Measurements from ENCODE around the gene GPC4. TPM values are rescaled to one million over a fixed set of nuclear protein-coding genes. Genes with fewer than 3 reads are reported as not detected.

Gene GPC4
- total and polyA plus RNA-seq, 10 of the 15 experiments (the other 5 are each of a cell fraction or from before 2014, with no cell fraction given): 0.04 to 5.8 (median 0.13) TPM

DNA sequence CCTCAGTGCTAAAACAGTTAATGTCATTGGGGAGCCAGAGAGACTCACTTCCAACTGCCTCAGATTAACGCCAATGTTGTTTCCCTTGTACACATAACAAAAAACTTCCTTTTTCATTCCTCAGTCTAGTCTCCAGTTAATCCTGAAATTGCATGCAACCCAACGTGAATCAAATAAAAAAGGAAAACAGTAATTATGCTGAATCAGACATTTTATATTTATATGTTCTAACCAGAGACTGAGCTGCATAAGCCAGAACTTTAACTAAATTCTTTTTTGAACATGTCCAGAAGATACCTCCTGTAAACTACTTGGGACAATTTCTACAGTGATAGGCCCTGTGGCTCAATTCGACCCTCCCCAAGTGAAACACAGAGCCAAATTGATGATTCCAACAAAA lies 4.7 kb downstream of the GPC4 start (continued):
- no peak for TF ChIP-seq STAT3 (IDR thresholded peaks at IDR 0.05; ENCODE audit: low read depth, low read length)

DNA sequence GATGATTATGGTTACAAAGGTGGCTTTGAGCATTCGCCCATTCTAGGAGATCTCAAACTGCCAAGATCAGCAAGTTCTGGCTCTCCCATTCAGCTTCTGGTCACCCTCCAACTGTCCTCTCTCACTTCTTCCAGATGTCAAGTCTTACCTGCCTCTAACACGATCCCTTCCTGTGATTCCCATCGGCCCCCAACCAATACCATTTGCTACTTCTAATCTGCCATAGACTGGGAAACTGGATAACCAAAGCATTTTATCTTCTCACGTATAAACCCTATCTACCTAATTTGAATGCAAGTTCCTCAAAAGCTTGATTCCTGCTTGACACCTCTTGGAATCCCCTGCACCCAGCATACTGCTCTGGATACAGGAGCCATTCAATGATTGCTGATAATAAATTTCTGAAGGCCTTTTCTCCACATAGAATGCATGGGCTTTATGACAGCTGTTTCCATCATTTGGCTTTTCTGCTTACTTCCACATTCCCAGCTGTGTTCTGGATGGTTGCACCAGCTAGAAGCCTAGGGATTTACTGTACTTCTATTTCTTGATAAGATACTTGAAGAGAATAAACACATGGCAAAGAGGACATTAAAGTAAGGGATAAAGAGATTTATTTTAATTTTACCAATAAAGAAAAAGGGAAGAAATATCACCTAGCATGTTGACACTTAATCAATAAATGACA lies 9.6 kb downstream of the GPC4 start:
- DNase-seq (ENCODE audit: low read depth, low spot score): no peak
- TF ChIP-seq EZH2 (IDR thresholded peaks at IDR 0.05; ENCODE audit: borderline replicate concordance, control insufficient read depth, low read depth, low read length) (no peak), RB1 (IDR thresholded peaks at IDR 0.05; ENCODE audit: borderline replicate concordance) (no peak), RBBP5 (conservative IDR thresholded peaks at IDR 0.05) (no peak)
- Histone ChIP-seq H3K9me3 (replicated peaks; ENCODE audit: control insufficient read depth, insufficient read depth, low read length) (no peaks in the 10 kb centered on the region), H3K4me1 (ENCODE audit: control insufficient read depth, insufficient read depth, low read length) (no peaks in the 10 kb centered on the region), H3K36me3 (ENCODE audit: control insufficient read depth in 2 of 2, insufficient read depth in 2 of 2, low read length in 1 of 2) (no peaks in the 10 kb centered on the region), H3K4me3 (no peak overlapping the region), H3K4me2 (ENCODE audit: control insufficient read depth, insufficient read depth) (no peak overlapping the region), H3K27me3 (replicated peaks in 1 of 2; ENCODE audit: control insufficient read depth in 2 of 2, insufficient read depth in 2 of 2, low read length in 1 of 2) (no peaks in the 10 kb centered on the region), H2AFZ (ENCODE audit: control insufficient read depth, low read depth, low read length) (no peak overlapping the region), H3K27ac (ENCODE audit: control insufficient read depth, insufficient read depth) (no peak overlapping the region), H3K9ac (ENCODE audit: control insufficient read depth, insufficient read depth, low read length) (no peak overlapping the region), H4K20me1 (ENCODE audit: control insufficient read depth, insufficient read depth) (no peaks in the 10 kb centered on the region), H3K79me2 (ENCODE audit: control insufficient read depth, insufficient read depth, low read length) (no peaks in the 10 kb centered on the region)
- CTCF ChIA-PET: interaction anchor here (1.2 kb wide), 1 partner anchor 44 kb away, joined by 3 read pairs; no protein-coding TSS in a partner anchor
- in situ Hi-C loops (cut with MboI) (no loop called here), intact Hi-C loops (cut with micrococcal nuclease; ENCODE audit: unreplicated experiment) (no loop called here)
- no peak for FAIRE-seq
- no peak for ATAC-seq
- RAD21 ChIA-PET (ENCODE audit: unreplicated experiment): interaction anchor here (0.7 kb wide), 2 partner anchors 12 to 191 kb away, joined by 3 read pairs; no protein-coding TSS in a partner anchor
- SMC1A ChIA-PET (ENCODE audit: uncharacterized antibody, unreplicated experiment): interaction anchor here (1.5 kb wide), 1 partner anchor 24 kb away, joined by 5 read pairs; no protein-coding TSS in a partner anchor
- WGBS (ENCODE audit: insufficient coverage, insufficient replicate concordance, low lambda C conversion rate, missing lambda C conversion rate): 33% methylated on average over 4 of the region's 4 CpGs
- POLR2A ChIA-PET: interaction anchor here (0.6 to 1.7 kb wide), 5 partner anchors 8 to 1191 kb away, joined by 4 to 9 read pairs (median 4); no protein-coding TSS in a partner anchor
- no TSS peak for BruUV-seq (replicated peaks)

DNA sequence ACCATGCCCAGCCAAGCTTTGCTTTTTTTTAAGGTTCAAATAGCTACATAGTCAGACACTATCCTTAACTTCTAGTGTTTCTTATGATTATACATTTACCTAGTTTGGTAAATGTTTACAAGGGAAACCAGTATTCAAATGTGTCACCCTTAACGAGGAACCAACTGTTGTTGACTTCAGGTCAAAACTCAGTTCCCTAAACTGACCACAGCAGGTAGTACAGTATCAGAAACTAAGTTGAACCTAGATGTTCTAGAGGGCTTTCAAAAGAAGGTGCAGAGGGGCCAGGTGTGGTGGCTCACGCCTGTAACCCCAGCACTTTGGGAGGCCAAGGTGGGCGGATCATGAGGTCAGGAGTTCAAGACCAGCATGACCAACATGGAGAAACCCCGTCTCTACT lies 11.3 kb downstream of the GPC4 start:
- FAIRE-seq: no peak
- BruUV-seq (replicated peaks): no TSS peak
- TF ChIP-seq ZNF592 (IDR thresholded peaks at IDR 0.05): no peak
- no peak for TF ChIP-seq IKZF2 (IDR thresholded peaks at IDR 0.05)
- no peak for TF ChIP-seq ATF7 (IDR thresholded peaks at IDR 0.05; ENCODE audit: low read depth)
- TF ChIP-seq SPI1 (IDR thresholded peaks at IDR 0.05; ENCODE audit: borderline replicate concordance, insufficient read depth, low read depth, low read length): peak; percentile 27; the same call in 1 of the 2 replicates
- no peak for TF ChIP-seq SMARCA5 (IDR thresholded peaks at IDR 0.05)
- no peak for TF ChIP-seq NFIC (IDR thresholded peaks at IDR 0.05; ENCODE audit: low read depth, low read length)
- no peak for TF ChIP-seq PAX5 (IDR thresholded peaks at IDR 0.05; ENCODE audit: borderline replicate concordance, low read depth, low read length)
- TF ChIP-seq HDAC2 (IDR thresholded peaks at IDR 0.05): no peak

More for the DNA sequence above, 11.3 kb downstream of the GPC4 start:
- POLR2A ChIA-PET: interaction anchor here (0.6 to 1.7 kb wide), 3 partner anchors 9 to 60 kb away, joined by 3 to 5 read pairs (median 5); no protein-coding TSS in a partner anchor
- no peaks in the 10 kb centered on the region for H4K20me1 ChIP-seq (ENCODE audit: control insufficient read depth, insufficient read depth)
- 20% methylated on average over 4 of the region's 4 CpGs for WGBS (ENCODE audit: insufficient coverage, insufficient replicate concordance, low lambda C conversion rate, missing lambda C conversion rate)
- no peak overlapping the region for H3K27ac ChIP-seq (ENCODE audit: control insufficient read depth, insufficient read depth)
- H2AFZ ChIP-seq (ENCODE audit: control insufficient read depth, low read depth, low read length): no peak overlapping the region
- intact Hi-C loops (cut with micrococcal nuclease; ENCODE audit: unreplicated experiment) (no loop called here), in situ Hi-C loops (cut with MboI) (no loop called here)
- H3K4me2 ChIP-seq (ENCODE audit: control insufficient read depth, insufficient read depth): no peak overlapping the region
- H3K79me2 ChIP-seq (ENCODE audit: control insufficient read depth, insufficient read depth, low read length): no peaks in the 10 kb centered on the region
- H3K36me3 ChIP-seq (ENCODE audit: control insufficient read depth in 2 of 2, insufficient read depth in 2 of 2, low read length in 1 of 2): no peaks in the 10 kb centered on the region
- DNase-seq (ENCODE audit: low read depth, low spot score): no peak
- no peaks in the 10 kb centered on the region for H3K4me1 ChIP-seq (ENCODE audit: control insufficient read depth, insufficient read depth, low read length)
- SMC1A ChIA-PET (ENCODE audit: uncharacterized antibody, unreplicated experiment): interaction anchor here (0.9 to 2.1 kb wide), 9 partner anchors 9 to 69 kb away, joined by 3 to 8 read pairs (median 3); no protein-coding TSS in a partner anchor
- RAD21 ChIA-PET (ENCODE audit: unreplicated experiment): interaction anchor here (0.7 to 1.6 kb wide), 6 partner anchors 9 to 436 kb away, joined by 3 to 5 read pairs (median 4); no protein-coding TSS in a partner anchor
- H3K27me3 ChIP-seq (replicated peaks in 1 of 2; ENCODE audit: control insufficient read depth in 2 of 2, insufficient read depth in 2 of 2, low read length in 1 of 2): no peaks in the 10 kb centered on the region
- no peaks in the 10 kb centered on the region for H3K9me3 ChIP-seq (replicated peaks; ENCODE audit: control insufficient read depth, insufficient read depth, low read length)
- ATAC-seq: peak; percentile 63
- CTCF ChIA-PET: no interaction called here
- no peak overlapping the region for H3K4me3 ChIP-seq
- H3K9ac ChIP-seq (ENCODE audit: control insufficient read depth, insufficient read depth, low read length): no peak overlapping the region
